Measurements from ENCODE around the gene GRM7. TPM values are rescaled to one million over a fixed set of nuclear protein-coding genes. Genes with fewer than 3 reads are reported as not detected.

GRM7 gene
- polyA plus RNA-seq, 1 experiment: not detected

GRCh38 chr3:7100136-7100535 lies 239.2 kb downstream of the GRM7 start:
- H3K4me3 ChIP-seq (ENCODE audit: low read depth, low read length): no peak overlapping the region
- no peaks in the 10 kb centered on the region for H3K27me3 ChIP-seq (ENCODE audit: control insufficient read depth, insufficient read depth, low read length)
- POLR2A ChIA-PET: no interaction called here
- no peak for TF ChIP-seq CTCF (IDR thresholded peaks at IDR 0.05; ENCODE audit: low read depth, low read length)
- H3K9me3 ChIP-seq (ENCODE audit: control insufficient read depth, insufficient read depth, low read length): peaks cover 6% of the 10 kb centered on the region; the same call in 1 of the 2 replicates
- CTCF ChIA-PET: no interaction called here
- DNase-seq (ENCODE audit: low read depth, low spot score): no peak
- no peak overlapping the region for H3K27ac ChIP-seq (ENCODE audit: low read depth, low read length)

- Histone ChIP-seq H3K27ac (ENCODE audit: low read depth, low read length) (no peak overlapping the region), H3K9me3 (ENCODE audit: control insufficient read depth, insufficient read depth, low read length) (no peaks in the 10 kb centered on the region), H3K4me3 (ENCODE audit: low read depth, low read length) (no peak overlapping the region), H3K27me3 (ENCODE audit: control insufficient read depth, insufficient read depth, low read length) (no peaks in the 10 kb centered on the region)
- ChIA-PET POLR2A (no interaction called here), CTCF (no interaction called here)
- TF ChIP-seq CTCF (IDR thresholded peaks at IDR 0.05; ENCODE audit: low read depth, low read length): no peak
- DNase-seq (ENCODE audit: low read depth, low spot score): no peak
These were observed 245.7 kb downstream of the GRM7 start for GRCh38 chr3:7106635-7107034.

GRCh38 chr3:7112523-7113056 lies 251.7 kb downstream of the GRM7 start:
- no peak overlapping the region for H3K4me3 ChIP-seq (ENCODE audit: low read depth, low read length)
- no peak for TF ChIP-seq CTCF (IDR thresholded peaks at IDR 0.05; ENCODE audit: low read depth, low read length)
- no peaks in the 10 kb centered on the region for H3K27me3 ChIP-seq (ENCODE audit: control insufficient read depth, insufficient read depth, low read length)
- ChIA-PET CTCF (interaction anchor here (0.5 kb wide), 1 partner anchor 60 kb away, joined by 4 read pairs; no protein-coding TSS in a partner anchor), POLR2A (no interaction called here)
- H3K27ac ChIP-seq (ENCODE audit: low read depth, low read length): no peak overlapping the region
- DNase-seq (ENCODE audit: low read depth, low spot score): no peak
- peaks cover 6% of the 10 kb centered on the region; the same call in 1 of the 2 replicates for H3K9me3 ChIP-seq (ENCODE audit: control insufficient read depth, insufficient read depth, low read length)

GRCh38 chr3:7144697-7145308 lies 283.9 kb downstream of the GRM7 start:
- Histone ChIP-seq H3K9me3 (ENCODE audit: control insufficient read depth, insufficient read depth, low read length) (peaks cover 6% of the 10 kb centered on the region; the same call in 1 of the 2 replicates), H3K4me3 (ENCODE audit: low read depth, low read length) (no peak overlapping the region), H3K27ac (ENCODE audit: low read depth, low read length) (no peak overlapping the region), H3K27me3 (ENCODE audit: control insufficient read depth, insufficient read depth, low read length) (no peaks in the 10 kb centered on the region)
- no peak for TF ChIP-seq CTCF (IDR thresholded peaks at IDR 0.05; ENCODE audit: low read depth, low read length)
- POLR2A ChIA-PET: no interaction called here
- no peak for DNase-seq (ENCODE audit: low read depth, low spot score)
- CTCF ChIA-PET: no interaction called here

- TF ChIP-seq CTCF (IDR thresholded peaks at IDR 0.05; ENCODE audit: low read depth, low read length): no peak
- CTCF ChIA-PET: no interaction called here
These were observed 285.6 kb downstream of the GRM7 start for GRCh38 chr3:7146529-7146928.

More at GRCh38 chr3:7146529-7146928, 285.6 kb downstream of the GRM7 start:
- Histone ChIP-seq H3K9me3 (ENCODE audit: control insufficient read depth, insufficient read depth, low read length) (peaks cover 6% of the 10 kb centered on the region; the same call in 1 of the 2 replicates), H3K4me3 (ENCODE audit: low read depth, low read length) (no peak overlapping the region), H3K27me3 (ENCODE audit: control insufficient read depth, insufficient read depth, low read length) (no peaks in the 10 kb centered on the region), H3K27ac (ENCODE audit: low read depth, low read length) (no peak overlapping the region)
- POLR2A ChIA-PET: no interaction called here
- DNase-seq (ENCODE audit: low read depth, low spot score): no peak

All from AG04450 (cell line).